ENCODE data around the gene ALKBH5.

GRCh38 chr17:18139498-18139897 is 44.1 kb upstream of the ALKBH5 start:
- TF ChIP-seq POLR2A (IDR thresholded peaks at IDR 0.05) (no peak), CTCF (IDR thresholded peaks at IDR 0.05) (no peak)

Measured in heart left ventricle (tissue), 13 donors.